GM18861 (cell line): Measurements from ENCODE around the gene NTM.

ENCODE experiments used
- ATAC-seq: cut with Tn5 transposase; IDR thresholded peaks from one replicate; pipeline ENCODE4 v1.9.1; 2021; ENCODE audit not compliant: unreplicated experiment

Gene NTM

DNA sequence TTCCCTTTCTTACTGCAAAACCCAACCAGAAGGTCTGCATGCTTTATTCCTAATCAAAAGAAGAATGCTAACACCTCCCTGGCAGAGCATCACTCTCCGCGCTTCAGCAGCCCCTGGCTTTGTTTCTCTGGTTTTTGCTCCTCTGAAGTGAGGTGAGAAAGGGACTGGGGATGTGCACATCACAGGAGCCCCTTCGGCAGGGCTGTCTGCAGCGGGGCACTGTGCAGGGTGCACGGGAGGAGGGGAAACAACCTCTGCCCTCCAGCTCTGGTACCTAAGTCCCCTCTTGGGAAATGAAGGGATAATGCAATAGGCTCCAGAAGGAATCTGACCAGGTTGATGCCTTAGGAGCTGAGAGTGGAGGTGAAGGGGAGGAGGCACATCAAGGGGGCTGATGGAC, 312.7 kb downstream of the NTM start:
- no peak for ATAC-seq

- no peak for ATAC-seq
Observed at GRCh38 chr11:131683666-131684065, 313.3 kb downstream of the NTM start.

GRCh38 chr11:131684111-131685060, 314.0 kb downstream of the NTM start:
- no peak for ATAC-seq

DNA sequence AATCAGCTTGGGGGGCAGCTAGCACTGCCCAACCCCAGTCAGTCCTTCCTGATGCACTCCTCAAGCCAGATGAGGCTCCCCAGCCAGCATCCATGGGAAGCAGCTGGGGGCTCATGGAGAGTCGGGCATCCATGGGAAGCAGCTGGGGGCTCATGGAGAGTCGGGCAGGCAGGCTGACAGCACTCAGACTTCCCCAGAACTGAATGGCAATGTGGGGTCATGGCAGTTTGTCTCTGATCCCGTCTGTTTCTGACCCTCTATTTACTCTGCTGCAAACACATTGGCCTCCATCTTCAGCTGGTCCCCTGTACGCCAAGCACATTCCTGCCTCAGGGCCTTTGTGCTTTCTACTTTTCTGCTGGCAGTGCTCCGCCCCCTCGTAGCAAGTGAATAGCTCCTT, 314.8 kb downstream of the NTM start:
- no peak for ATAC-seq

GRCh38 chr11:131685906-131686305, 315.5 kb downstream of the NTM start:
- no peak for ATAC-seq

- ATAC-seq, result no peak
Observed at GRCh38 chr11:131686836-131687235, 316.4 kb downstream of the NTM start.

- no peak for ATAC-seq
Observed at GRCh38 chr11:131687291-131688047, 317.1 kb downstream of the NTM start.

- peak; percentile 77 for ATAC-seq
Observed at GRCh38 chr11:131688048-131688693, 317.8 kb downstream of the NTM start.

GRCh38 chr11:131689049-131689925, 318.9 kb downstream of the NTM start:
- no peak for ATAC-seq

GRCh38 chr11:131690362-131690761, 319.9 kb downstream of the NTM start:
- ATAC-seq, result no peak

- no peak for ATAC-seq
Observed at GRCh38 chr11:131690776-131691175, 320.4 kb downstream of the NTM start.

- peak; percentile 40 for ATAC-seq
Observed at GRCh38 chr11:131691181-131692041, 321.0 kb downstream of the NTM start.

DNA sequence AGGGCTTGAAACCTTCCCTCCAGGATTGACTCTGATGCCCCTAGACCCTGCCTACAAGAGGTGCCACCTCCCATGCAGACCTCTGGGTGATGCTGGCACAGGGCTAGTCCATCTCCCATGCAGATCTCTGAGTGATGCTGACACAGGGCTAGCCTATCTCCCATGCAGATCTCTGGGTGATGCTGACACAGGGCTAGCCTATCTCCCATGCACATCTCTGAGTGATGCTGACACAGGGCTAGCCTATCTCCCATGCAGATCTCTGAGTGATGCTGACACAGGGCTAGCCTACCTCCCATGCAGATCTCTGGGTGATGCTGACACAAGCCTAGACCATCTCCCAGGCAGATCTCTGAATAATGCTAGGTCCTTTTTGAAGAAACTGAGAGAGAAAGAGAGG, 321.7 kb downstream of the NTM start:
- no peak for ATAC-seq

DNA sequence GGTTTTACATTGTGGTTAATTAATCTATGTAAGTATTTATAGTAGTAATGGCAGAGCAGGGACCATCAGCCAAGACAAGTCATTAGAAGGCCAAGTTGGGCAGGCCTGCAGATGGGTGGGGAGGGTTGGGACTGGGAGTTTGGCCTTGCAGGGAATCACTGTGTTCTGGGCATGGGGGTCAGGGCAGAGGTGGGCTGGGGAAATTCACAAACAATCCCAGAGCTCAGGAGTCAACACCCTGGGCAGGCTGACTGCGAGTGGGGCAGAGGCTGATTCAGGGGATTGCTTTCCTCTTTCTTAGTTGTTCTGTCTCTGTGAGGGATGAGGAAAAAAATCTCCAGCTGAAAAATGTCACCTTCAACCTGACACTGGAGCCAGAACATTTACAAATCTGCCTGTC, 322.5 kb downstream of the NTM start:
- ATAC-seq, result no peak

DNA sequence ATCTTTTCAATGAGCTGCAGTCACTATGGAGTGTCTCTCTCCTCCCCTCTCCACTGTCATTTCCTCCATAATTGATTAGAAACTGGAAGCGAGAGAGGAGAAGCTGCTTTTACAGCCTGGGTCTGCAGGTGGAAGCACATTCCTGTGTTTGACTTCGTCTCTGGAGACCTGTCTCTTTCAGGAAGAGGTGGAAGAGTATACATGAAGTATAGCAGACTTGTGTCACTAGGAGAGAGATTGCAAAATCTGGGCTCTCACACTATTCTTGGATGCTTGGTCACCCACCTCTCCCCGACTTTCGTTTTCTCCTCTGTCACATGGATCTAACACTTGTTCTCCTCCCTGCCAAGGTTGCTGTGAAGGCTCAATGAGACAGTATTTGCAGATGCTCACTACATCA, 323.3 kb downstream of the NTM start:
- no peak for ATAC-seq

DNA sequence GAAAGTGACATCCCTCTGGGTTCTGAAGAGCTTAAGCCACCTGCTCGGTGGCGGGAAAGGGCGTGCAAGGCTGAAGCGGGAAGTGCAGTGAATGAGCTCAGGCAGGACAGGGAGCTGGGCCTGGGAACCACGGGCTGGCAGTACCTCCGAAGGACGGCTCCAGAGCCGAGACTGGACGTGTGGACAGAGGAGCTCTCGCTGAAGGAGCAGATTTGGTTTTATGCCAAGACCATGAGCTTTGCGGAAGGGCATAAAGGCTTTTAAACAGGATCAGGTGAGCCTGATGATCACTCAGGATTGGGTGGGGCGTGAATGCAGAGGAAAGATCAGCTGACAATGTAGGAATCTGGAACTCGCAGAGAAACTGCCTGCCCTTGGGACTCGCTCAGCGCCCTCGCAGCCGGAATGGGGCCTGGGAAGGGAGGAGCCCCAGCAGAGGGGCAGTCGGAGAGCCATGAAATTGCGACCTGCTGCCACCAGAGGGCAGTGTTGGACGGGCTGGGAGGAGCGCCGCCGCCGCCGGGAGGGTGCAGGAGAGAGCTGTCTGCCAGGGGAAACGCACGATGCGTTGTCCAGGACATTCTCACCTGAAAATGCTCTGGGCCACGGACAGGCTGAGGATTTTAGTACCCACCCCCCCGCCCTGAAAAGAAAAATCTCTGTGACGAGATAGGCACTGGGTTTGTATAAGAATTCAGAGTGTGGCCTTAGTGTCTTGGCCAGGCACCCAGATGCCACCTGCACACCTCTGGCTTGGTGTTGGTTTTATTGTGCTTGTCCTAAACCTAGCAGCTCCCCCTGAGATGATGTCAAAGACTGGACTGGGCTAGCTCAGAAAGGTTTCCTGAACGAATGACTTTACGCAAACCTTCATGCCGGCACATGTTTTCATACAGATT, 324.4 kb downstream of the NTM start:
- ATAC-seq, result peak; percentile 91

- no peak for ATAC-seq
Observed at GRCh38 chr11:131695889-131696429, 325.5 kb downstream of the NTM start.

GRCh38 chr11:131696690-131697089, 326.3 kb downstream of the NTM start:
- no peak for ATAC-seq
